Body of pancreas (tissue), 4 donors: ENCODE measurements around the gene RABEP2. TPM values are rescaled to one million over a fixed set of nuclear protein-coding genes. Genes with fewer than 3 reads are reported as not detected.
"Not testable (repeated sequence)": the region's sequence is repeated elsewhere in the genome, so short reads cannot be mapped to it uniquely, and the experiment has no call there.

Experiments used
- ATAC-seq: fragments of 150-250 bp; one replicate; pipeline ENCODE4 v1.9.1; 2016
- DNase-seq, 4 donors: peaks; one replicate each; pipeline ENCODE4 v3.0.0-alpha.2; 2019
- H3K27ac ChIP-seq, 4 donors: fragments of 200-600 bp; sonication (generic); 1 replicate in 3 of 4; 2 replicates in 1 of 4; pipeline versions ENCODE4 v1.5.1 to v1.6.1; 2016 to 2019; ENCODE audit warnings: mild to moderate bottlenecking in 1 of 4, mixed read lengths in 1 of 4, moderate library complexity in 1 of 4
- H3K27me3 ChIP-seq, 2 donors: fragments of 200-600 bp; sonication (generic); one replicate each; pipeline ENCODE4 v1.6.0; 2016; ENCODE audit warnings: mild to moderate bottlenecking in 1 of 2
- H3K36me3 ChIP-seq, 2 donors: fragments of 200-600 bp; sonication (generic); replicated peaks in 1 of 2; 2 replicates each; pipeline ENCODE4 v1.5.1; 2016; ENCODE audit warnings: low read depth in 2 of 2; ENCODE audit not compliant: insufficient read depth in 1 of 2
- H3K4me1 ChIP-seq: fragments of 200-600 bp; sonication (generic); one replicate; pipeline ENCODE4 v1.6.0; 2016
- H3K4me3 ChIP-seq, 2 donors: fragments of 200-600 bp; sonication (generic); 1 replicate in 1 of 2; 2 replicates in 1 of 2; pipeline ENCODE4 v1.5.1; 2016 to 2019
- H3K9me3 ChIP-seq, 3 donors: fragments of 200-600 bp; sonication (generic); 1 replicate in 2 of 3; 2 replicates in 1 of 3; pipeline ENCODE4 v1.5.1; 2016
- CTCF ChIP-seq, 7 experiments: fragments of 450-650 bp in 4 of 7; fragments of 200-600 bp in 3 of 7; sonication (generic) in 3 of 7; IDR thresholded peaks; one replicate each; pipeline ENCODE4 v1.5.1; 2016 to 2019; ENCODE audit warnings: antibody characterized with exemption in 7 of 7
- POLR2A ChIP-seq, 3 donors: fragments of 450-650 bp; IDR thresholded peaks; one replicate each; pipeline ENCODE4 v1.6.1; 2016; ENCODE audit warnings: antibody characterized with exemption in 3 of 3, mild to moderate bottlenecking in 2 of 3
- WGBS, 2 donors: methylation state at CpG; one replicate each; pipeline ENCODE4 v1.1.5; 2017; 5-methylcytosine and 5-hydroxymethylcytosine counted together
- intact Hi-C: fragments of 100-400 bp; cut with DNase I; formaldehyde crosslinking; loops from one replicate; pipeline ENCODE4 v1.15.1; 2023
- total RNA-seq, 2 donors: library from RNA; depleted of rRNA; stranded (reverse); fragments of >200 nt; gene quantifications; one replicate each; pipeline ENCODE4 v1.1.0, GENCODE V29; 2016

RABEP2 gene
- total RNA-seq, 2 donors from 2014 or later, result 27.2 to 118 TPM

DNA sequence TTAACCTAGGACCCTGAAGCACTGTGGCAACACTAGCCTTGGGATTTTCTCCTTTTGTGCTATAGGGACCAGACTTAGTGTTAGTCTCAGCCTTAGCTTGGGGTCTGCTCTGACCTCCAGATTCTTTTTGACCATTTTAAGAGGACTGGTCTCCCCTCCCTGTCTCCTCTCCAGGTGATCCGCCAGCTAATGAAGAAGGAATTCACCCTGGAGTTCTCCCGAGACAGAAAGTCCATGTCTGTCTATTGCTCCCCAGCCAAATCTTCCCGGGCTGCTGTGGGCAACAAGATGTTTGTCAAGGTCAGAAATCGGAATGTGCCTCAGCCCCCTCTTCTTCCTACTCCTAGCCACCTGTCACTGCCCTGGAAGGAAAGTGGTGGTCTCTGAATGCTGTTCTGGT lies 27.2 kb downstream of the RABEP2 start:
- Histone ChIP-seq H3K4me3 (no peak overlapping the region), H3K27me3 (no peaks in the 10 kb centered on the region), H3K36me3 (no peaks in the 10 kb centered on the region), H3K9me3 (no peaks in the 10 kb centered on the region), H3K27ac (no peak overlapping the region), H3K4me1 (no peaks in the 10 kb centered on the region)
- intact Hi-C loops, result no loop called here
- DNase-seq (no peak), ATAC-seq (no peak)
- TF ChIP-seq POLR2A (IDR thresholded peaks at IDR 0.05) (no peak), CTCF (IDR thresholded peaks at IDR 0.05) (no peak)
- WGBS, 2 donors, result 62 to 93% methylated on average over 2 to 4 of the region's 4 CpGs

DNA sequence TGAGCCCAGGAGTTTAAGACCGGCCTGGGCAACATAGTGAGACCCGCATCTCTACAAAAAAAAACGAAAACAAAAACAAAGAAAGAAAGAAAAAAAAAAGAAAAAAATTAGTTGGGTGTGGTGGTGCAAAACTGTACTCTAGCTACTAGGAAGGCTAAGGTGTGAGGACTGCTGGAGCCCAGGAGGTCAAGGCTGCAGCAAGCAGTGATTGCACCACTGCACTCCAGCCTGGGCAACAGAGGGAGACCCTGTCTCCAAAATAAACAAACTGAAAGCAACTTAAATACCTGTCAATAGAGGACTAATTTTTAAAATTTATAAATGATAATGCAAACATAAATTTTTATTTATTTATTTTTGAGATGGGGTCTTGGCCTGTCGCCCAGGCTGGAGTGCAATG lies 29.4 kb downstream of the RABEP2 start:
- no peak for ATAC-seq
- Histone ChIP-seq H3K9me3 (no peaks in the 10 kb centered on the region), H3K27me3 (no peaks in the 10 kb centered on the region), H3K27ac (no peak overlapping the region), H3K36me3 (no peaks in the 10 kb centered on the region), H3K4me3 (no peak overlapping the region), H3K4me1 (no peaks in the 10 kb centered on the region)
- no peak for DNase-seq
- WGBS, 2 donors, result 71 to 79% methylated on average over 4 of the region's 4 CpGs
- TF ChIP-seq POLR2A (IDR thresholded peaks at IDR 0.05), result no peak
- no peak for TF ChIP-seq CTCF (IDR thresholded peaks at IDR 0.05)
- intact Hi-C loops, result no loop called here

DNA sequence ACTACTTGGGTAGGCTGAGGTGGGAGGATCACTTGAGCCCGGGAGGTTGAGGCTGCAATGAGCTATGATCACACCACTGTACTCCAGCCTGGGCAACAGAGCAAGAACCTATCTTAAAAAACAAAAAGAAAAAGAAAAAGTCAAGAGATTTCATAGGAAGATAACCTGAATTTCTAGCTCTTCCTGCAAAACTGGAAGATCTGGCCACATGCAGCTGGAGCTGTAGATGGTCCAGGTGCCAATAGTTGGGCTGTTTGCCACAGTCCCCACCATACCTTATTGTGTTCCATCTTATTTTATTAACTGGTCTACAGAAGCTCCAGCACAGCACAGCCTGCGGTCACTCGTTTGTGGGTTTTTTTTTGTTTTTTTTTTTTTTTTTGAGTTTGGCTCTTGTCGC lies 31.7 kb downstream of the RABEP2 start:
- ATAC-seq (no peak), DNase-seq (no peak)
- Histone ChIP-seq H3K9me3 (no peaks in the 10 kb centered on the region), H3K27me3 (no peaks in the 10 kb centered on the region), H3K27ac (no peak overlapping the region), H3K36me3 (no peaks in the 10 kb centered on the region), H3K4me3 (no peak overlapping the region), H3K4me1 (no peaks in the 10 kb centered on the region)
- intact Hi-C loops, result no loop called here
- WGBS, 2 donors, result 88 to 92% methylated on average over 4 of the region's 4 CpGs
- no peak for TF ChIP-seq CTCF (IDR thresholded peaks at IDR 0.05)
- TF ChIP-seq POLR2A (IDR thresholded peaks at IDR 0.05), result no peak

DNA sequence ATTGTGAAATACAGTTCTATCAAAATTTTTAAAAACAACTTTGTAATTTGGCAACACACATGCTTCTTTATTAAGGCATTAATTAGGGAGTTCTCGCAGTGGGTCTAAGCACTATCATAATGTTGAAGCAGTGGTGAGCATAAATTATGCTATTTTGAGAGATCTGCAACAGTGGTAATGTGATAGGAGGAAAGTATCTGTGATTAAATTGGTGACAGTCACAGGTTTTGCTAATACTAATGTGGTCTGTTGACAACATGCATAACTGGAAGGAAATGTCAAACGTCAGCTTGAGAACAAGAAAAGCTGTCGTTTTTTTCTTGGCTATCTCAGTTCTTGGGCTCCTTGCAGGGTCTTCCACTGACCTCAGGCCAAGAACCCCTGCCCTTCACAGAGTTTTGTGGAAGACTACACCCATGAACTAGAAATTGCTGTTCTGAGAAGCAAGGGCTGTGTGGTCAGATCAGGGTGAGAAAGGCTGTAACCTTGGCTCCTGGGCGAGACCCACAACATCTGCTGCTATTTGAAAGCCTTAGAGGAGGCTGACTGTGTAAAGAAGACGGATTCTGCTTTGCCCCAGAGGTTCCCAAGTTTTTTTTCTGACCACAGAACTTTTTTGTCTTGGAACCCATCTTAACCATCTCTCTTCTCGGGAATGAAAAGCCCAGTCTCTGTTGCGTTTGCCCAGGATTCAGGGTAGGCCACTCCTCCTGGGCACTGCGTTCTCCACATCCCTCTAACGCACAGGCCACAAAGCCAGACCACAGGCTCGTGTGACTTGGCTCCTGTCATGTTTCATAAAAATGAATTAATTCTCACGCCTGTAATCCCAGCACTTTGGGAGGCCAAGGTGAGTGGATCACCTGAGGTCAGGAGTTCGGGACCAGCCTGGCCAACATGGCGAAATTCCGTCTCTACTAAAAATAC lies 32.8 kb downstream of the RABEP2 start:
- no peaks in the 10 kb centered on the region for H3K36me3 ChIP-seq
- H3K27ac ChIP-seq, result no peak overlapping the region
- intact Hi-C loops, result no loop called here
- H3K9me3 ChIP-seq, result no peaks in the 10 kb centered on the region
- no peak for DNase-seq
- no peak for ATAC-seq
- no peak overlapping the region for H3K4me3 ChIP-seq
- no peaks in the 10 kb centered on the region for H3K27me3 ChIP-seq
- TF ChIP-seq POLR2A (IDR thresholded peaks at IDR 0.05) (no peak), CTCF (IDR thresholded peaks at IDR 0.05) (no peak)
- H3K4me1 ChIP-seq, result no peaks in the 10 kb centered on the region
- 64 to 67% methylated on average over 11 to 14 of the region's 14 CpGs for WGBS, 2 donors

- H3K4me1 ChIP-seq, H3K27me3 ChIP-seq, ATAC-seq, intact Hi-C loops, H3K9me3 ChIP-seq, H3K4me3 ChIP-seq, DNase-seq, H3K27ac ChIP-seq, H3K36me3 ChIP-seq: not testable (repeated sequence)
- 80 to 91% methylated on average over 5 of the region's 5 CpGs for WGBS, 2 donors
These were observed 34.7 kb downstream of the RABEP2 start for GRCh38 chr16:28890355-28890754.
